ENCODE results near the gene CERS5. TPM values are rescaled to one million over a fixed set of nuclear protein-coding genes. Genes with fewer than 3 reads are reported as not detected.

The CERS5 gene
- total RNA-seq, 1 experiment from 2014 or later = 58.1 TPM

DNA sequence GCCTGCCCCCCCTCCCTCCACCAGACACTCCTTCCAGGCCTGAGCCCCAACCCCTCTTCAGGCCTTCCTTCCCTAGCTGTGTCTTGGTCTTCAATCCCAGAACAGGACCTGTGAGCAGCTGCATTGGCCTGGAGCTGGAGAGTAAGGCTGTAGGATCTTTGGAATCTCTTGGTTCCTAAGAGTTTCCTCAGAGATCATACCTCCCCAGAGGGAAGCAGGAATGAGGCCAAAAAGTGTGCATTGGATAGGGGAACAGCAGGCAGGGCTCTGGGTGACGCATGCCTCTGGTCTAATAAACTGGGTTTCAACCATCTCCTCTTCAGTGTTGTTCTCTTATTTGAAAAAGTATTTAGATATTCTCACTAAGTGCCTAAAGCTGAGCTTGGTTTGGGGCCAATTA lies 83.9 kb downstream of the CERS5 start:
- intact Hi-C loops (cut with micrococcal nuclease) = no loop called here
- no peaks in the 10 kb centered on the region for H3K9me3 Mint-ChIP-seq (ENCODE audit: unreplicated experiment)
- peaks cover 18% of the 10 kb centered on the region for H3K36me3 Mint-ChIP-seq (ENCODE audit: insufficient read depth, unreplicated experiment)
- no TSS peak for BruUV-seq (replicated peaks)
- CTCF ChIA-PET = interaction anchor here (0.6 to 11.7 kb wide), 8 partner anchors 12 to 116 kb away, joined by 3 to 232 read pairs (median 4); partner anchors contain the start of genes COX14 and GPD1
- H3K27ac Mint-ChIP-seq (ENCODE audit: low read depth, unreplicated experiment) = peak overlapping the region; percentile 68
- no peaks in the 10 kb centered on the region for H3K27me3 Mint-ChIP-seq (ENCODE audit: insufficient read depth, unreplicated experiment)
- peaks cover 28% of the 10 kb centered on the region for H3K4me1 Mint-ChIP-seq (ENCODE audit: insufficient read depth, unreplicated experiment)
- TF ChIP-seq, protein P1, sequence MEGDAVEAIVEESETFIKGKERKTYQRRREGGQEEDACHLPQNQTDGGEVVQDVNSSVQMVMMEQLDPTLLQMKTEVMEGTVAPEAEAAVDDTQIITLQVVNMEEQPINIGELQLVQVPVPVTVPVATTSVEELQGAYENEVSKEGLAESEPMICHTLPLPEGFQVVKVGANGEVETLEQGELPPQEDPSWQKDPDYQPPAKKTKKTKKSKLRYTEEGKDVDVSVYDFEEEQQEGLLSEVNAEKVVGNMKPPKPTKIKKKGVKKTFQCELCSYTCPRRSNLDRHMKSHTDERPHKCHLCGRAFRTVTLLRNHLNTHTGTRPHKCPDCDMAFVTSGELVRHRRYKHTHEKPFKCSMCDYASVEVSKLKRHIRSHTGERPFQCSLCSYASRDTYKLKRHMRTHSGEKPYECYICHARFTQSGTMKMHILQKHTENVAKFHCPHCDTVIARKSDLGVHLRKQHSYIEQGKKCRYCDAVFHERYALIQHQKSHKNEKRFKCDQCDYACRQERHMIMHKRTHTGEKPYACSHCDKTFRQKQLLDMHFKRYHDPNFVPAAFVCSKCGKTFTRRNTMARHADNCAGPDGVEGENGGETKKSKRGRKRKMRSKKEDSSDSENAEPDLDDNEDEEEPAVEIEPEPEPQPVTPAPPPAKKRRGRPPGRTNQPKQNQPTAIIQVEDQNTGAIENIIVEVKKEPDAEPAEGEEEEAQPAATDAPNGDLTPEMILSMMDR (IDR thresholded peaks at IDR 0.05; ENCODE audit: unreplicated experiment) = no peak
- DNase-seq (ENCODE audit: unreplicated experiment) = no peak
- POLR2A ChIA-PET = interaction anchor here (2.0 to 4.4 kb wide), 2 partner anchors 28 to 116 kb away, joined by 6 to 70 read pairs; partner anchors contain the start of gene COX14
- peak overlapping the region; percentile 67 for H3K4me3 Mint-ChIP-seq (ENCODE audit: unreplicated experiment)

DNA sequence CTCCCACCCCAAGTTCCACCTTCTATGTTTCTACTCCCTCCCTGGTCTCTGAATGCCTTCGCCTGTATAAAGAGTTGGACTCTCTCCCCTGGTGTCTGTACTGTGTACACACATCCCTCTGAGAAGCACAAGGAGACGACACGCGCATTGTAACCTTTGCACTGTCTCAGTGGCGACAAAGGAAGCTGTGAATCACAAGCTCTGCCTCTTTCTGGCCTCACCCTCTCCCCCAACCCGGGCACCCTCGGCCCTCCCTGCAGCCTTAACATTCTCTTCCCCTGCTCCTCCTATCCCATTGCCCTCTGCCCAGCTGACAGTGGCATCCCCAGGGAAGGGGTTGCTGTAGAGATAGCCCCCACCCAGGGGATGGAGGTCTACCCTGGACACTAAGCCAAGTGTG lies 84.5 kb downstream of the CERS5 start:
- TF ChIP-seq, protein P1 (IDR thresholded peaks at IDR 0.05; ENCODE audit: unreplicated experiment) = no peak
- CTCF ChIA-PET = interaction anchor here (0.6 to 11.7 kb wide), 9 partner anchors 12 to 1807 kb away, joined by 3 to 232 read pairs (median 3); partner anchors contain the start of genes COX14 and GPD1
- Mint-ChIP-seq H3K4me1 (ENCODE audit: insufficient read depth, unreplicated experiment) (peaks cover 21% of the 10 kb centered on the region), H3K36me3 (ENCODE audit: insufficient read depth, unreplicated experiment) (peaks cover 14% of the 10 kb centered on the region), H3K4me3 (ENCODE audit: unreplicated experiment) (no peak overlapping the region), H3K27ac (ENCODE audit: low read depth, unreplicated experiment) (no peak overlapping the region), H3K9me3 (ENCODE audit: unreplicated experiment) (no peaks in the 10 kb centered on the region), H3K27me3 (ENCODE audit: insufficient read depth, unreplicated experiment) (no peaks in the 10 kb centered on the region)
- POLR2A ChIA-PET = interaction anchor here (4.4 kb wide), 1 partner anchor 29 kb away, joined by 70 read pairs; the partner anchor contains the start of gene COX14
- DNase-seq (ENCODE audit: unreplicated experiment) = no peak
- intact Hi-C loops (cut with micrococcal nuclease) = no loop called here
- no TSS peak for BruUV-seq (replicated peaks)

DNA sequence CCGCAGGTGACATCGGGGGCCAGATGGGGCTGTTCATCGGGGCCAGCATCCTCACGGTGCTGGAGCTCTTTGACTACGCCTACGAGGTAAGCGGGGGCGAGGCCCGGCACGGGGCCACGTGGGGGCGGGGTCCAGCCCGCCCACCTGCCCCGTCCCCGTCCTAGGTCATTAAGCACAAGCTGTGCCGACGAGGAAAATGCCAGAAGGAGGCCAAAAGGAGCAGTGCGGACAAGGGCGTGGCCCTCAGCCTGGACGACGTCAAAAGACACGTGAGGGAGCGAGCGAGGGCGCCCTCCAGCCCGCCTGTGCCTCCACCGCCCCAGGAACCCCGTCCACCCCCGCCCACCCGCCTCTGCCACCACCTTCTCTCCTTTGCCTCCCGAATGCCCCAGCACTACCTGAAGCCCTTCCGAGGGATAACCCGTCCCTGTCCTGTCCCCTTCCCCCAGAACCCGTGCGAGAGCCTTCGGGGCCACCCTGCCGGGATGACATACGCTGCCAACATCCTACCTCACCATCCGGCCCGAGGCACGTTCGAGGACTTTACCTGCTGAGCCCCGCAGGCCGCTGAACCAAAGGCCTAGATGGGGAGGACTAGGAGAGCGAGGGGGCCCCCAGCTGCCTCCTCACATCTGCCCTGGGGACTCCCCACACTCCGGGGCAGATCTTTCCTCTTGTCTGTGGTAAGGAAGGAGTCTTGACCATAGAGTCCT lies 85.9 kb downstream of the CERS5 start:
- intact Hi-C loops (cut with micrococcal nuclease) = no loop called here
- ChIA-PET CTCF (interaction anchor here (0.6 to 11.7 kb wide), 6 partner anchors 10 to 114 kb away, joined by 3 to 232 read pairs (median 4); partner anchors contain the start of genes COX14 and GPD1), POLR2A (interaction anchor here (0.6 kb wide), 1 partner anchor 175 kb away, joined by 3 read pairs; no protein-coding TSS in a partner anchor)
- H3K27ac Mint-ChIP-seq (ENCODE audit: low read depth, unreplicated experiment) = no peak overlapping the region
- H3K27me3 Mint-ChIP-seq (ENCODE audit: insufficient read depth, unreplicated experiment) = no peaks in the 10 kb centered on the region
- TF ChIP-seq, protein P1 (IDR thresholded peaks at IDR 0.05; ENCODE audit: unreplicated experiment) = no peak
- no peaks in the 10 kb centered on the region for H3K9me3 Mint-ChIP-seq (ENCODE audit: unreplicated experiment)
- no peak for DNase-seq (ENCODE audit: unreplicated experiment)
- BruUV-seq (replicated peaks) = no TSS peak
- H3K4me3 Mint-ChIP-seq (ENCODE audit: unreplicated experiment) = no peak overlapping the region
- H3K36me3 Mint-ChIP-seq (ENCODE audit: insufficient read depth, unreplicated experiment) = peaks cover 1% of the 10 kb centered on the region
- H3K4me1 Mint-ChIP-seq (ENCODE audit: insufficient read depth, unreplicated experiment) = peaks cover 12% of the 10 kb centered on the region

DNA sequence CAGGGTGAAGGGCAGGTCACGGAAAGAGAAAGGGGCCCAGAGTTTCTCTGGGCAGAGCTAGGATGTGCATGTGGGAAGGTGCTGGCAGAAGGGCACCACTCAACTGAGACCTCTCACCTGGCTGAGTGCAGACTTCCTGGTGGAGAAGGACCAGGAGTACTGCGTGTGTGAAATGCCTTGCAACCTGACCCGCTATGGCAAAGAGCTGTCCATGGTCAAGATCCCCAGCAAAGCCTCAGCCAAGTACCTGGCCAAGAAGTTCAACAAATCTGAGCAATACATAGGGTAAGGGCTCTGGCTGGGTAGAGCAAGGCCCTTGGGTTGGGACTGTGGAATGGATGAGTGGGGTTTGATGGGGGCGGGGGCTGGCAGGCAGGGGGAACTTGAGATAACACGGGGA lies 87.4 kb downstream of the CERS5 start:
- H3K27me3 Mint-ChIP-seq (ENCODE audit: insufficient read depth, unreplicated experiment) = no peaks in the 10 kb centered on the region
- no peaks in the 10 kb centered on the region for H3K9me3 Mint-ChIP-seq (ENCODE audit: unreplicated experiment)
- CTCF ChIA-PET = interaction anchor here (0.6 to 2.0 kb wide), 3 partner anchors 10 to 34 kb away, joined by 3 to 7 read pairs (median 5); partner anchors contain the start of gene COX14
- intact Hi-C loops (cut with micrococcal nuclease) = loop anchor here (5.0 to 10.0 kb wide), 2 partner anchors 233 to 555 kb away; no protein-coding TSS in a partner anchor
- TF ChIP-seq, protein P1 (IDR thresholded peaks at IDR 0.05; ENCODE audit: unreplicated experiment) = no peak
- DNase-seq (ENCODE audit: unreplicated experiment) = no peak
- H3K4me3 Mint-ChIP-seq (ENCODE audit: unreplicated experiment) = no peak overlapping the region
- H3K36me3 Mint-ChIP-seq (ENCODE audit: insufficient read depth, unreplicated experiment) = no peaks in the 10 kb centered on the region
- POLR2A ChIA-PET = no interaction called here
- H3K27ac Mint-ChIP-seq (ENCODE audit: low read depth, unreplicated experiment) = no peak overlapping the region
- no TSS peak for BruUV-seq (replicated peaks)
- H3K4me1 Mint-ChIP-seq (ENCODE audit: insufficient read depth, unreplicated experiment) = peaks cover 10% of the 10 kb centered on the region
